Activated naive CD4-positive, alpha-beta T cell (primary cell): ENCODE data around the gene PRADC1.
"Not testable (repeated sequence)": the region's sequence is repeated elsewhere in the genome, so short reads cannot be mapped to it uniquely, and the experiment has no call there.

Experiments
- DNase-seq, 4 experiments: peaks; one replicate each; lab custom pipeline; 2025; lab: John Stamatoyannopoulos, UW

Gene PRADC1

DNA sequence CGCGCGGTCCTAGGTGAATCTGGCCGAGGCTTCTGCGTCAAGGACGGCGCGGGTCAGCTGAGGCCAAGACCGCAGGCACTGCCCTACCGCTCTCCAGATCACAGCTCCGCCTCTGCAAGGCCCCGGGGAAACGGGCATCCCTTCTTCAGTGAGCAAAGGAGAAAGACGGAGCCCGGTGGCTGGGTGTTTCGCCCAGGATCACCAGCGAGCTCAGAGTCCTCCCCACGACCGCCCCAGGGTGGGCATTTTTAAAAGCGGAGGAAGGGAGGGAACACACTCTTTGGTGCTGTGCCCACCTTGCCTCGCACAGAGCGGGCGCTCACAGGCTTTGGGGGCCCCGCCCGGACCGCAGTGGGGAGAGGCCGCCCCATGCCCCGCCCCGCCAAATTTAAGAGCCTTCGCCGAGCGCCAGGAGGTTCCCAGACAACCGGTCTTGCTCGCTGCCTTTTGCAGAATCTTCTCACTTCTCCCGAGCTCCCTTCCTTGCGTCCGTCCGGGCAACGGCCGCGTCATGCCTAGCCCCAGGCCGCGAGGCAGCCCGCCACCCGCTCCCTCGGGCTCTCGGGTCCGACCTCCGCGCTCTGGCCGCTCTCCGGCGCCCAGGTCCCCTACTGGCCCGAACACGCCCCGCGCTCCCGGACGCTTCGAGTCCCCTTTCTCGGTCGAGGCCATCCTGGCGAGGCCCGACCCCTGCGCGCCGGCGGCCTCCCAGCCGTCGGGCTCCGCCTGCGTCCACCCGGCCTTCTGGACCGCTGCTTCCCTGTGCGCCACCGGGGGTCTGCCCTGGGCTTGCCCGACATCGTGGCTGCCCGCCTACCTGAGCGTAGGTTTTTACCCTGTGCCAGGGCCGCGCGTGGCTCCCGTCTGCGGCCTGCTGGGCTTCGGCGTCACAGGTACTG is 30.6 kb downstream of the PRADC1 start, which contains the start of gene NOTO:
Gene NOTO (plus strand): TSS at position 419 of the 899 bp plus-strand sequence. CDS start 93 bp downstream, at position 512.
- DNase-seq, result no peak

DNA sequence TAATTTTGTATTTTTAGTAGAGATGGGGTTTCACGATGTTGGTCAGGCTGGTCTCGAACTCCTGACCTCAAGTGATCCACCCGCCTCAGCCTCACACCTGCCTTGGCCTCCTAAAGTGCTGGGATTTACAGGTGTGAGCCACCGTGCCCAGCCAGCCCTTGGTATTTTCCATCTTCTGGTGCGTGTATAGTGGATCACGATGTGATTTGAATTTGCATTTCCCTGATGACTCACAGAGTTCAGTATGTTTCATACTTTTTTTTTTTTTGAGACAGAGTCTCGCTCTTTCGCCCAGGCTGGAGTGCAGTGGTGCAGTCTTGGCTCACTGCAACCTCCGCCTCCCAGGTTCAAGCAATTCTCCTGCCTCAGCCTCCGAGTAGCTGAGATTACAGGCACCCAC is 32.8 kb downstream of the PRADC1 start:
- DNase-seq, result not testable (repeated sequence)

DNA sequence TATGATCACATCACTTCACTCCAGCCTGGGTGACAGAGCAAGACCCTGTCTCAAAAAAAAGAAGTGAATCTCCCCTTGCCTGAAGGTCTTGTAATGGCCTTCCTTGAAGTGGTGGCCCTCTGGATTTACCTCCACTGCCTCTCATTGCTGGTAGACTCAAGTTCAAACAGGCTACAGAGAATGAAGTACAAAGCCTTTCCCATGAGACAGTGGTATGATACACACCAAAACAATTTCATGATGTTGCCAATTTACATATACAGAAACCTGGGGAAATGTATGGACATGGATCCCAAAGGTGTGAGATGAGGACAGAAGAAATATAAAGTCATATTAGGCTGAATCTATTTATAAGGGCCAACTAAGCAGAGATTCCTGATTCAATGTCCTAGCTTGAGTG is 35.5 kb downstream of the PRADC1 start:
- DNase-seq, result no peak

DNA sequence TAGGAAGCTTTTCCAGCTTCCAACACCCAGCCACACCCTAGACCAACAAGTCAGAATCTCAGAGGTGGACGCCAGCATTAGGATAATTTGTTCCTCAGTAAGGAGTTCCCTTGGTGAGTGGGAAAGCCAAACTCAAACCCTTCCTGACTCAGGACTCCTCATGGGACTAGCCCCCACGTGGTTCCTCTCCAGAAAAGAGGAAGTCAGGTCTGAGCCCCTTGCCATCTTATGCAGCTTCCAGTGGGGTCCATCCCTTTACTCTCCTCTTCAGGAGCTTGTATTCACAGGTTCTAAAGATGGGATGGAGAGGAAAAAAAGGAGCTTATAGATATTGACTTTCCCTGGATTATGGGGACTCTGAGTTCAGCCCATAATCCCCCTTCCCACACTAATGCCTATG is 45.5 kb downstream of the PRADC1 start:
- no peak for DNase-seq

DNA sequence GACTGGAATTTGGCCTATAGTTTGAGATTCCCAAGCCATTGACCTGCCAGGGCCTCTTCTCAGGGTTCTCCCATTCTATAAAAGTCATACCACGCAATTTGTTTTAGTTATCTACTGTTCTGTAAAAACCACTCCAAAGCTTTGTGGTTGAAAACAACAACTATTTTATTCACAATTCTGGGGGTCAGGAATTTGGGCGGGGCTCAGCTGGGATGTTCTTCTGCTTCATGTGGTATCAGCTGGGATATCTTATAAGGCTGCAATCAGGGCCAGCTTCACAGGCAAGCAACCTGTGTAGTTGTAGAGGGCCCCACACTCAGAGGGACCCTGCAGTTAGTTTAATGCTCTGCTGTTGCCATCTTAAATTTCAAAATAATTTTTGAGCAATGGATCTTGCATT is 47.1 kb downstream of the PRADC1 start:
- DNase-seq, result no peak
